Endothelial cell of umbilical vein (primary cell): ENCODE data around the gene PIGM. TPM values are rescaled to one million over a fixed set of nuclear protein-coding genes. Genes with fewer than 3 reads are reported as not detected.

Experiments
- BruUV-seq: library from RNA; stranded (reverse); fragments of 400-500 nt; replicated peaks from 2 replicates; lab custom pipeline; 2021; lab: Mats Ljungman, UMichigan
- CTCF ChIA-PET: fragments of 300-600, 350-600 bp; sonication (Branson Sonifier 250); formaldehyde crosslinking; loops from one replicate; lab custom pipeline; 2021; ENCODE audit warnings: antibody characterized with exemption, inconsistent platforms; lab: Charles Lee
- POLR2A ChIA-PET: fragments of 300-600, 350-600 bp; sonication (Branson Sonifier 250); formaldehyde crosslinking; loops from one replicate; lab custom pipeline; 2021; ENCODE audit warnings: antibody characterized with exemption, inconsistent platforms; lab: Charles Lee
- DNase-seq: peaks from one replicate; pipeline ENCODE4 v3.0.0-alpha.2; 2011; ENCODE audit warnings: low read depth, low spot score
- FAIRE-seq: peaks from 2 replicates; lab custom pipeline; 2011; peaks lifted over from hg19 to GRCh38; lab: Jason Lieb, UNC
- H2AFZ ChIP-seq: 2 replicates; pipeline ENCODE4 v1.6.0; 2012; ENCODE audit warnings: low read depth, low read length, control low read depth, inconsistent platforms
- H3K27ac ChIP-seq: 2 replicates; pipeline ENCODE4 v1.5.1; 2011; ENCODE audit warnings: low read depth, mild to moderate bottlenecking, control low read depth, low read length, moderate library complexity; ENCODE audit not compliant: insufficient read depth
- H3K27me3 ChIP-seq, 2 experiments: 2 replicates each; pipeline versions ENCODE4 v1.6.0 to v1.6.1; 2011; ENCODE audit warnings: low read length in 2 of 2, mixed read lengths in 1 of 2; ENCODE audit not compliant: control insufficient read depth in 2 of 2, insufficient read depth in 2 of 2
- H3K36me3 ChIP-seq, 2 experiments: 2 replicates in 1 of 2; 3 replicates in 1 of 2; pipeline ENCODE4 v1.5.1; 2011; ENCODE audit warnings: low read length in 2 of 2, mild to moderate bottlenecking in 1 of 2, moderate library complexity in 1 of 2; ENCODE audit not compliant: control insufficient read depth in 2 of 2, insufficient read depth in 2 of 2; ENCODE audit errors: extremely low read depth in 1 of 2
- H3K4me1 ChIP-seq: 3 replicates; pipeline ENCODE4 v1.5.1; 2011; ENCODE audit warnings: mild to moderate bottlenecking, low read length; ENCODE audit not compliant: control insufficient read depth, insufficient read depth; ENCODE audit errors: extremely low read depth
- H3K4me2 ChIP-seq: 2 replicates; pipeline ENCODE4 v1.6.1; 2011; ENCODE audit warnings: low read length, control low read depth, mixed read lengths; ENCODE audit not compliant: insufficient read depth
- H3K4me3 ChIP-seq, 3 experiments: fragments of 200-600 bp in 1 of 3; sonication (generic), shearing (Covaris generic) in 1 of 3; replicated peaks in 1 of 3; 2 replicates each; pipeline ENCODE4 v1.5.1; 2011 to 2016; ENCODE audit warnings: control low read depth in 3 of 3, low read length in 3 of 3, mild to moderate bottlenecking in 2 of 3, inconsistent platforms in 1 of 3, low read depth in 1 of 3, moderate library complexity in 1 of 3; ENCODE audit not compliant: insufficient read depth in 1 of 3
- H3K79me2 ChIP-seq: 2 replicates; pipeline ENCODE4 v1.6.0; 2012; ENCODE audit warnings: low read length, inconsistent platforms; ENCODE audit not compliant: control insufficient read depth, insufficient read depth
- H3K9ac ChIP-seq: replicated peaks from 2 replicates; pipeline ENCODE3; 2011; ENCODE audit warnings: low read length, control low read depth; ENCODE audit not compliant: insufficient read depth; ENCODE audit errors: extremely low read depth
- H3K9me1 ChIP-seq: replicated peaks from 3 replicates; pipeline ENCODE4 v1.6.0; 2011; ENCODE audit warnings: mild to moderate bottlenecking, low read length; ENCODE audit not compliant: control insufficient read depth, insufficient read depth; ENCODE audit errors: extremely low read depth
- H3K9me3 ChIP-seq: replicated peaks from 2 replicates; pipeline ENCODE4 v1.5.1; 2012; ENCODE audit warnings: low read length, inconsistent platforms; ENCODE audit not compliant: control insufficient read depth, insufficient read depth
- H4K20me1 ChIP-seq: replicated peaks from 2 replicates; pipeline ENCODE3; 2011; ENCODE audit warnings: mild to moderate bottlenecking, low read length; ENCODE audit not compliant: control insufficient read depth, insufficient read depth; ENCODE audit errors: extremely low read depth
- CTCF ChIP-seq, 2 donors: IDR thresholded peaks; 1 replicate in 1 of 2; 2 replicates in 1 of 2; pipeline ENCODE4 v1.5.1; 2011; ENCODE audit warnings: low read length in 2 of 2, mild to moderate bottlenecking in 2 of 2, moderate library complexity in 2 of 2, control low read depth in 1 of 2, inconsistent platforms in 1 of 2, low read depth in 1 of 2; ENCODE audit not compliant: insufficient read depth in 1 of 2; ENCODE audit errors: extremely low read depth in 1 of 2
- EZH2 ChIP-seq: IDR thresholded peaks from 2 replicates; pipeline ENCODE4 v1.6.1; 2012; ENCODE audit warnings: borderline replicate concordance, low read depth, mild to moderate bottlenecking, moderate library complexity, low read length, inconsistent platforms; ENCODE audit not compliant: severe bottlenecking
- FOS ChIP-seq: IDR thresholded peaks from 2 replicates; pipeline ENCODE4 v1.6.1; 2011; ENCODE audit warnings: mild to moderate bottlenecking, low read length, moderate library complexity, borderline replicate concordance; ENCODE audit not compliant: insufficient read depth
- GATA2 ChIP-seq: IDR thresholded peaks from 2 replicates; pipeline ENCODE4 v1.7.0; 2011; ENCODE audit warnings: low read depth, mild to moderate bottlenecking, moderate library complexity, mixed read lengths, low read length; ENCODE audit not compliant: insufficient read length, insufficient read depth
- JUN ChIP-seq: IDR thresholded peaks from 2 replicates; pipeline ENCODE4 v1.6.1; 2011; ENCODE audit warnings: borderline replicate concordance, low read depth; ENCODE audit not compliant: insufficient read length, insufficient read depth
- MAX ChIP-seq: IDR thresholded peaks from 2 replicates; pipeline ENCODE4 v1.6.1; 2011; ENCODE audit not compliant: insufficient read depth, insufficient read length
- MYC ChIP-seq: IDR thresholded peaks from one replicate; pipeline ENCODE4 v1.6.1; 2011; ENCODE audit warnings: mild to moderate bottlenecking, low read depth, low read length
- POLR2A ChIP-seq: IDR thresholded peaks from 2 replicates; pipeline ENCODE4 v1.6.1; 2012; ENCODE audit warnings: low read depth, mild to moderate bottlenecking, control low read depth, low read length
- POLR2AphosphoS5 ChIP-seq: IDR thresholded peaks from 2 replicates; pipeline ENCODE4 v1.6.1; 2012; ENCODE audit warnings: low read depth, mild to moderate bottlenecking, control low read depth, low read length, moderate library complexity; ENCODE audit not compliant: insufficient read depth
- dilution Hi-C: fragments of 300-500 bp; cut with MboI; formaldehyde crosslinking; loops from one replicate; pipeline ENCODE4 v1.15.0; 2019; ENCODE audit warnings: low sequenced_read_pairs; ENCODE audit not compliant: extremely low pct_ligation_motif_present
- intact Hi-C: fragments of 100-400 bp; cut with micrococcal nuclease; formaldehyde crosslinking; loops from one replicate; pipeline ENCODE4 v1.10.0; 2022
- polyA plus RNA-seq, 4 experiments: library from polyadenylated mRNA; depleted of rRNA in 3 of 4; stranded (reverse) in 3 of 4; unstranded in 1 of 4; fragments of >200 nt; gene quantifications; 2 replicates each; pipeline versions ENCODE4 v1.2.1 to v1.2.3, GENCODE V29; 2011 to 2012; ENCODE audit warnings: missing spikeins in 1 of 4
- total RNA-seq: library from RNA; stranded (reverse); gene quantifications from 2 replicates; pipeline ENCODE4 v1.2.3, GENCODE V29; 2021

Gene PIGM
- total and polyA plus RNA-seq, 2 donors (not counting 3 experiments of a cell fraction or from before 2014, with no cell fraction given): 3.4 to 5.4 TPM

- Histone ChIP-seq H3K4me2 (no peak overlapping the region), H3K4me3 (no peak overlapping the region), H3K79me2 (no peaks in the 10 kb centered on the region), H4K20me1 (no peaks in the 10 kb centered on the region), H3K27me3 (peaks cover 11 to 15% of the 10 kb centered on the region in 2 experiments), H3K9ac (no peak overlapping the region), H3K9me1 (no peaks in the 10 kb centered on the region), H3K4me1 (no peaks in the 10 kb centered on the region), H3K36me3 (no peaks in the 10 kb centered on the region), H2AFZ (no peak overlapping the region), H3K27ac (no peak overlapping the region), H3K9me3 (no peaks in the 10 kb centered on the region)
- intact Hi-C loops (no loop called here), dilution Hi-C loops (no loop called here)
- CTCF ChIA-PET: interaction anchor here (1.2 to 5.8 kb wide), 4 partner anchors 10 to 175 kb away, joined by 3 to 59 read pairs (median 4); no protein-coding TSS in a partner anchor
- POLR2A ChIA-PET: no interaction called here
- FAIRE-seq (no peak), DNase-seq (no peak)
- no TSS peak for BruUV-seq
- TF ChIP-seq CTCF (IDR thresholded peaks at IDR 0.05; ENCODE audit: extremely low read depth in 1 of 2, insufficient read depth in 1 of 2, low read depth in 1 of 2, low read length in 2 of 2): no peak
- no peak for TF ChIP-seq GATA2
- no peak for TF ChIP-seq JUN
- no peak for TF ChIP-seq MAX
- no peak for TF ChIP-seq MYC
- no peak for TF ChIP-seq FOS
- TF ChIP-seq POLR2A: no peak
- TF ChIP-seq EZH2: no peak
- TF ChIP-seq POLR2AphosphoS5: no peak
These were observed 13.4 kb downstream of the PIGM start for GRCh38 chr1:160018347-160018746.
